ACC112 (cell line): Measurements from ENCODE around the gene CSRP2.

ENCODE experiments used
- H2AFZ ChIP-seq: fragments of 200-600 bp; sonication (generic); one replicate; pipeline ENCODE4 v1.6.0; 2017; ENCODE audit warnings: antibody characterized with exemption, low read length; ENCODE audit not compliant: unreplicated experiment
- H3K27ac ChIP-seq: fragments of 200-600 bp; sonication (generic); 2 replicates; pipeline ENCODE4 v1.5.1; 2014; ENCODE audit warnings: low read depth, mild to moderate bottlenecking, antibody characterized with exemption, low read length, moderate library complexity
- H3K27me3 ChIP-seq: fragments of 200-600 bp; sonication (generic); 2 replicates; pipeline ENCODE4 v1.6.1; 2014; ENCODE audit warnings: mild to moderate bottlenecking, antibody characterized with exemption, low read length, moderate library complexity, mixed read lengths; ENCODE audit not compliant: insufficient read depth
- H3K36me3 ChIP-seq: fragments of 200-600 bp; sonication (generic); 2 replicates; pipeline ENCODE4 v1.6.1; 2016; ENCODE audit warnings: mild to moderate bottlenecking, antibody characterized with exemption, low read length, moderate library complexity, mixed read lengths; ENCODE audit not compliant: insufficient read depth
- H3K4me1 ChIP-seq: fragments of 200-600 bp; sonication (generic); one replicate; pipeline ENCODE4 v1.6.1; 2016; ENCODE audit warnings: low read length, mixed read lengths; ENCODE audit not compliant: insufficient read depth, unreplicated experiment, control insufficient read depth
- H3K4me3 ChIP-seq: fragments of 200-600 bp; sonication (generic); 2 replicates; pipeline ENCODE4 v1.5.1; 2014; ENCODE audit warnings: mild to moderate bottlenecking, low read depth, low read length
- H3K79me2 ChIP-seq: fragments of 200-600 bp; sonication (generic); one replicate; pipeline ENCODE4 v1.6.0; 2016; ENCODE audit warnings: low read length; ENCODE audit not compliant: control insufficient read depth, unreplicated experiment, insufficient read depth

Gene CSRP2

GRCh38 chr12:76811976-76812375, 66.8 kb downstream of the CSRP2 start:
- Histone ChIP-seq H3K4me1 (no peaks in the 10 kb centered on the region), H3K27ac (no peak overlapping the region), H3K27me3 (no peaks in the 10 kb centered on the region), H3K36me3 (peaks cover 5% of the 10 kb centered on the region; the same call in 1 of the 2 replicates), H3K4me3 (no peak overlapping the region), H2AFZ (no peak overlapping the region), H3K79me2 (no peaks in the 10 kb centered on the region)

- Histone ChIP-seq H3K4me3 (no peak overlapping the region), H3K79me2 (no peaks in the 10 kb centered on the region), H3K36me3 (peaks cover 4% of the 10 kb centered on the region; the same call in 1 of the 2 replicates), H3K27ac (no peak overlapping the region), H3K27me3 (no peaks in the 10 kb centered on the region), H2AFZ (no peak overlapping the region), H3K4me1 (no peaks in the 10 kb centered on the region)
Observed at GRCh38 chr12:76810671-76811419, 68.0 kb downstream of the CSRP2 start.
